HG02852 (cell line): Measurements from ENCODE around the gene HMGN1.
"Not testable (repeated sequence)": the region's sequence is repeated elsewhere in the genome, so short reads cannot be mapped to it uniquely, and the experiment has no call there.

Source experiments
- ATAC-seq: cut with Tn5 transposase; IDR thresholded peaks from one replicate; pipeline ENCODE4 v1.9.1; 2021; ENCODE audit warnings: mild to moderate bottlenecking, moderate library complexity; ENCODE audit not compliant: unreplicated experiment

HMGN1 gene

GRCh38 chr21:39348355-39349210, at the start of gene HMGN1:
Gene HMGN1, minus strand, starts transcription at chr21:39349088. Its CDS starts 171 bp downstream, at chr21:39348917.
- ATAC-seq = peak; percentile 49

DNA sequence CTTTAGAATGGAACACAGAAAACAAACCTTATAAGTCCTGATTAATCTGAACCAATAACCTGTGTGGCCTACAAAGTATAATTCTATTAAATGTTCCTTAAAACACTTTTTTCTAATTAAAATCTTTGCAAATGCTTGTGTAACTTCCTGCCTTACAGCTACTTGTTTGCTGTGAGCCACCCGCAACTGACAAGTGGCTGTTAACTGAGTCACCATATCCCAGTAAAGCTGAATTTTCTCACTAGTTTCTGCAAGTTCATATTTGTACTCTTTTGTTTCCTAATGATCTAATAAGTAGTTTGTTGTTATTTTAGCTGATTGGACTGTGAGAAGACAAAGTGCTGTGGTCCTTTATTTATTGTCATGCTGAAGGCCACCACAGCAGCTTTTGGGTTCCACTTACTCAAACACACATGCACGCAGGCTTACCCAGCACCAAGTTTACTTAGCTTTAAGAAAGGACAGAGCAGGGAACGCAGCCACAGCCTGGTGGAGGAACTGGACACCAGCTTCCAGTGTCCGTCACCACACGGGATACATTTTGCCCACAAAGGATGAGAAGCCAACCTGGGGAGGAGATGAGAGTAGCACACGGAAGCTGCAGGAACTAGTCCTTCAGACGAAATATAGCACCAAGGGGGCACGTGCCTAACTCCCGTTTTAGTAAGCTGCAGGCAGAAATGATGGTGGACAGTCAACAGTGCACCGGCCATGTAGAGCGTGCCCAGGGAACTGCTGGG, 48.9 kb upstream of the HMGN1 start:
- ATAC-seq = no peak

DNA sequence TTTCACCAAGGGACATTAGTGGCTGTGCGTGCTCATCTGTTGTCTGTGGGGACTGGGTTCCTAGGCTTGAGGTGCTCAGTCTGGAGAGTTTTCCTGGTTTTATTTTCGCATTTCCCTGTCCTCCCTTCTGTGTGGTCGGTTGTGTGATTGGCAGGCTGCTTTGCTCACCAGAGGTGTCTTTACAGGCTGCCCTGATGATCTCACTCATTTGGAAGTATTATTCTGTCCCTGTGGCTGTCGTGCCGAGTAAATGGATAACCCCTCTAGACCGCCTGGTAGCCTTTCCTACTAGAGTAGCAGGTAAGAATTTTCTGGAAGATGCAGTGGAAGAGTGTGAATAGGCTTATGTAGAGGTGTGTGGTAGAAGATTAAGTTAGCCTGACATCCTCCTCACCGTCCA, 44.1 kb upstream of the HMGN1 start:
- no peak for ATAC-seq

DNA sequence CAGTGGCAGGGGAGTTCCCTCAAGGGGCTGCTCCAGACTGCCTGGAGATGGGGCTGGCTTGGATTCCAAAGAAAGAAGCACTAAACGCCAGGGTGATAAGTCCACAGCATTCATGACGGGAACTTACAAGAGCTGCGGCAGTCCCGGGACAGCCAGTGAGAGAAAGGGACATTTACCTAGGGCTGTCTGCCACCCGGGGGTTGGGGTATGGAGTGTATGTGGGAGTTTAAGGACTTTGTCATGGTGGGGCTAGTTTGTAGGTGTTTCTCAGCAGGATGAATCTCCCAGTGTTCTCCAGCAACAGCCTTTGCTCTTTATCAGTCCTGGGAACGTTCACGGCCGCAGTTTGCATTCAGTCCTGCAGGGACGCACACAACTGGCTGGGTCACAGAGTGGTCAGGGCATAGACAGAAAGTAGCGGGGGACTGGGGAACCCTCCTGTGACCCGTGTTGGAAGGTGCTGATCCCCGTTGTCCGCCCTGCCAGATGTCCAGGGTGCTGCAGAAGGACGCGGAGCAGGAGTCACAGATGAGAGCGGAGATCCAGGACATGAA, 41.4 kb upstream of the HMGN1 start:
- ATAC-seq = no peak

DNA sequence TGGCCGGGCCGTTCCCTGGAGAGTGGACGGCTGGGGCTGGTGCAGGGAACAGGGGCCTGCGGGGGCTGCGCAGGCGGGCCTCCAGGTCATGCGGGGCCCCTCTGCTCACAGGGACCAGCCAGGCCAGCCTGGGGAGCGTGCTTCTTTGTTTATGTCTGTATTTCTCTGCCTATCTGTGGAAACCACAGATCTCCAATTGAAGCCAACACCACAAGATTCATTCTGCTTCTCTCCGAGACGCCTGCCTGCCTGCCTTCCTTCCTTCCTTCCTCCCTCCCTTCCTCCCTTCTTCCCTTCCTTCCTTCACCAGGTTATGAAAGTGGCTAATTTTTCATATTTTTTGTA, 39.9 kb upstream of the HMGN1 start:
- peak; percentile 19 for ATAC-seq

- ATAC-seq = peak; percentile 84
Observed at GRCh38 chr21:39388038-39388810, 39.3 kb upstream of the HMGN1 start.

- peak; percentile 57 for ATAC-seq
Observed at GRCh38 chr21:39387461-39388037, 38.7 kb upstream of the HMGN1 start.

- no peak for ATAC-seq
Observed at GRCh38 chr21:39386899-39387298, 38.0 kb upstream of the HMGN1 start.

DNA sequence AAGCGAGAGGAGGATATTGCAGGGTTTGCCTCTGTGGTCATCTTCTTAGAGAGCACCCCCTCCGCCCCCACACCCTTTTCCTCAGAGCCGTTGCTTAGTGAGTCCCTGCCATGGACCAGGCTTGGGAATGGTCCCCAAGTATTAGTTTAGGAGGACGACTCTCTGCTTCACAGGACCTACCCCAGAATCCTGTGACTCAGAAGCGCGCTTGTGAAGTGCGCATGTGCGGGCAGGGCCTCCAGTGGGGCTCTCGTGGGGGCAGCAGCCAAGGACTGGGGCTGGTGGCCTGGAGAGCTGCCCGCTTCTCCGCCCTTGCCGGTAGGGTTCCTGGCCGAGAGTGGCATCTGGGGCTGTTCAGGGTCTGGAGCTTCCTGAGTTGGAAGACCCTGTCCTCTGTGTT, 37.3 kb upstream of the HMGN1 start:
- ATAC-seq = no peak

GRCh38 chr21:39385299-39386145, 36.6 kb upstream of the HMGN1 start:
- no peak for ATAC-seq

- no peak for ATAC-seq
Observed at GRCh38 chr21:39384674-39385298, 35.9 kb upstream of the HMGN1 start.

DNA sequence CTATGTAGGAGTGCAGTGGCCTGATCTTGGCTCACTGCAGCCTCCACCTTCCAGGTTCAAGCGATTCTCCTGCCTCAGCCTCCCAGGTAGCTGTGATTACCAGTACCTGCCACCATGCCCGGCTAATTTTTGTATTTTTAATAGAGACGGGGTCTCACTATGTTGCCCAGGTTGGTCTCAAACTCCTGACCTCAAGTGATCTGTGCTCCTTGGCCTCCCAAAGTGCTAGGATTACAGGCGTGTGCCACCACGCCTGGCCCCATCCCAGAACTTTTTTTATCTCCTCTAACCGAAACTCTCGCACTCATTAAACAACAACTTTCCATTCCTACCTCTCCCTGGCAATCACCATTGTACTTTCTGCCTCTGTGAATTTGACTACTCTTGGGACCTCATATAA, 33.2 kb upstream of the HMGN1 start:
- ATAC-seq = not testable (repeated sequence)

DNA sequence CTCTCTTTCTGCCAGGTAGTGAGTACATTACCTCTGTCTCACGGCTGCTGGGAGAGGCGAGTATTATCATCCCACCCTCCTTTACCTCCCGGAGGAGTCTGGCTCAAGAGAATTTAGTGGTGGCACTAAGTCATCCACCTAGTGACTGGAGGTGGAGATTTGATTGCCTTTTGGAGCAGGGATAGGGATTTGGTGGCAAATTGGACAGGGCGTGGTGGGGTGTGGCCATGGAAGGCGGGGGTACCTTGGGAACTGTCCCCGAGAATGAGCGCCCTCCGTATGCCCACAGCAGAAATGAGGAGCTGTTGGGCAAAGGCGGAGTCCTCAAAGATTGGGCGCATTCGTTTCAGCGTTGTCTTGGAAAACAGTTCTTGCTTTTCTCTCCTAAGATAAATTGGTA, 32.1 kb upstream of the HMGN1 start:
- ATAC-seq = no peak

DNA sequence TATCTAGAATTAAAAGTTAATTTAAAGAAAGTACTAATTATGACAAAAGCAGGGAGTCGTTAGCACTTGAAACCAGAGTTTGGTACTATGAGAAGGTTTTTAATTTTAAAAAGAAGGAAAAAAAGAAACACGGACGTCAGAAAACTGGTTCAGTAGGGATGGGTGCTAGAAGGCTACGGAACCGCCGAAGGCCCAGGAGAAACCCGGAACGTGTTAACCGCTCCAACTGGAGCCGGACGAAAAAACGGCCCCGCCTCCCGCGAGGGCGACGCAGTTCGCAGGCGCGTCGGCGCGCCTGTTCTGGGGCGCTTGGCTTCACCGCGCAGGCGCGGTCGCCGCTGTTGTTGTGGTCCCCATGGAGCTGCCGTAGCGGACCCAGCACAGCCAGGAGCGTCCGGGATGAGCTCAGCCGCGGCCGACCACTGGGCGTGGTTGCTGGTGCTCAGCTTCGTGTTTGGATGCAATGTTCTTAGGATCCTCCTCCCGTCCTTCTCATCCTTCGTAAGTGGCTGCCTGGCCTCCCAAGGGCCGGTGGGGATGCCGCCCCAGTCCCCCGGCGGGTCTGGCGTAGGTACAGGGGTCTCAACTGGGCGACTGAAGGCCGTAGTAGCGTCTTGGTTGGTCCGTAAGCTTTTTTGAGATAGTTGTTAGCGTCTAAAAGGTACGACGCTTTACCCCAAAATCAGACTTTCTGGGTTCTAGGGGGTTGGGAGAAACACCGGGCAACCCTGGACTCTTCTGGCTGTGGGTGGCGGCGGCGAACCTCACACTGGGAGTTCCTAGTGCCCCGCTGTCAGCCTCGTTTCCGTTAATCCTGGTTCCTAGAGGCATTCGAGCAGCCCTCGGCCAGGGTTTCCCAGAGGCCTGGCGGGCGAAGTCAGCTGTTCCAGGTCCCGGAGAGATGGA, 31.4 kb upstream of the HMGN1 start:
- peak; percentile 96 for ATAC-seq

GRCh38 chr21:39377444-39378050, 28.7 kb upstream of the HMGN1 start:
- no peak for ATAC-seq

GRCh38 chr21:39375446-39375845, 26.6 kb upstream of the HMGN1 start:
- ATAC-seq = no peak

DNA sequence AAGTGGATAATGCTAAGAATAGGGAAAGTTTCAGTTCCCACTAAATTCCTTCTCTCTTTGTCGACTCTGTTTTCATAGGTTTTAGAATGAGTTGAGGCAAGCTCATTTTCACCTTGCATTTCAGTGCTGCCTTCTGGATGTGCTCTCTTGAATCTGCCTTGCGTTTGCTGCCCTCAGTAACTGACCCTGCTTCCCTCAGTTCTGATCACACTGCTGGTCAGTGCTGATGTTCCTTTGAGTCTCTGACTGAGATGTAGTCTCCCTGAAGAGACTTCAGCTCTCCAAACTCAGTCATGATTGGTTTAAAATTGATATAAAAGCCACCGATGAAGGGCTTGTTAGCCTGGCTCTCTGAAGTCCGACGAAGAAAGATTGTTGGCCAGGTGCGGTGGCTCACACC, 25.2 kb upstream of the HMGN1 start:
- ATAC-seq = no peak

DNA sequence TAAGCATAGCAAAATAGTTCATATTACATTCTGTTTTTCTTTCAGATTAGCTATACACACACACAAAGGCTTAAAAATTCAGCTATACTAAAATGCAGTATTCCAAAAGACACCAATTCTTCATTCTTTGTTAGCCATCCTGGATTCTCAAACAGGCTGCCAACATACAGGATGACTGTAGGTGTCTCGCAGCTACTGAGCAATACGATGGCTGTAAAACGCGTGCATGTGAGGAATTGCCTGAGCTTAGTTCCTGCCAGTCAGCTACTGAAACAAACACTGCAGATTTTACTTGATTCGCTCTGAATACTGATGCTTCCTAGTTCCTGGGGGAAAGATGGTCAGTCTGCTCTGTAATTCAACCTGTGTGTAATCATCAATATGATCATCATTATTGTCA, 24.7 kb upstream of the HMGN1 start:
- no peak for ATAC-seq
